ENCODE measurements around the gene KSR2.
"Not testable (repeated sequence)": the region's sequence is repeated elsewhere in the genome, so short reads cannot be mapped to it uniquely, and the experiment has no call there.

The KSR2 gene

GRCh38 chr12:117889098-117889497 lies 79.7 kb downstream of the KSR2 start:
- DNase-seq = no peak

GRCh38 chr12:117885211-117885610 lies 83.6 kb downstream of the KSR2 start:
- DNase-seq = no peak

- DNase-seq = no peak
Measured at GRCh38 chr12:117884161-117884560, 84.6 kb downstream of the KSR2 start.

- DNase-seq = no peak
Measured at GRCh38 chr12:117882603-117883184, 86.1 kb downstream of the KSR2 start.

GRCh38 chr12:117882181-117882580 lies 86.6 kb downstream of the KSR2 start:
- DNase-seq = no peak

- DNase-seq = no peak
Measured at GRCh38 chr12:117881517-117881916, 87.3 kb downstream of the KSR2 start.

- DNase-seq = no peak
Measured at GRCh38 chr12:117878605-117879004, 90.2 kb downstream of the KSR2 start.

- no peak for DNase-seq
Measured at GRCh38 chr12:117876436-117876816, 92.4 kb downstream of the KSR2 start.

- DNase-seq = no peak
Measured at GRCh38 chr12:117875744-117876435, 92.9 kb downstream of the KSR2 start.

GRCh38 chr12:117874842-117875434 lies 93.9 kb downstream of the KSR2 start:
- DNase-seq = peak; percentile 67

- DNase-seq = not testable (repeated sequence)
Measured at GRCh38 chr12:117874198-117874597, 94.6 kb downstream of the KSR2 start.

- no peak for DNase-seq
Measured at GRCh38 chr12:117872546-117873169, 96.1 kb downstream of the KSR2 start.

GRCh38 chr12:117869551-117869950 lies 99.2 kb downstream of the KSR2 start:
- DNase-seq = no peak

GRCh38 chr12:117867348-117867747 lies 101.4 kb downstream of the KSR2 start:
- DNase-seq = no peak

GRCh38 chr12:117865505-117865904 lies 103.3 kb downstream of the KSR2 start:
- no peak for DNase-seq

GRCh38 chr12:117863002-117863709 lies 105.6 kb downstream of the KSR2 start:
- no peak for DNase-seq

GRCh38 chr12:117861691-117862090 lies 107.1 kb downstream of the KSR2 start:
- DNase-seq = no peak

GRCh38 chr12:117860787-117861290 lies 108.0 kb downstream of the KSR2 start:
- not testable (repeated sequence) for DNase-seq

GRCh38 chr12:117860111-117860510 lies 108.7 kb downstream of the KSR2 start:
- no peak for DNase-seq

GRCh38 chr12:117857632-117858612 lies 110.9 kb downstream of the KSR2 start:
- DNase-seq = peak; percentile 49

- not testable (repeated sequence) for DNase-seq
Measured at GRCh38 chr12:117857139-117857538, 111.7 kb downstream of the KSR2 start.

- DNase-seq = no peak
Measured at GRCh38 chr12:117855165-117855564, 113.6 kb downstream of the KSR2 start.

All from stimulated activated CD4-positive, alpha-beta T cell treated with anti-CD3 and anti-CD28 coated beads, Interleukin-12 subunit alpha, Interleukin-12 subunit beta, amount 100 ng/mL, for 4 hours (primary cell).